Panc1 (cell line): ENCODE results near the gene TRPC5OS. TPM values are rescaled to one million over a fixed set of nuclear protein-coding genes. Genes with fewer than 3 reads are reported as not detected.

ENCODE experiments used
- ATAC-seq: fragments of 200-7000 bp; cut with Tn5 transposase; 2 replicates; pipeline ENCODE4 v1.9.1; 2020; ENCODE audit warnings: mild to moderate bottlenecking, moderate library complexity
- BruUV-seq: library from RNA; stranded (reverse); fragments of 400-500 nt; replicated peaks from 2 replicates; lab custom pipeline; 2021; lab: Mats Ljungman, UMichigan
- CTCF ChIA-PET: fragments of 300-600 bp; sonication (Branson Sonifier 250); formaldehyde crosslinking; loops from one replicate; lab custom pipeline; 2022; ENCODE audit warnings: antibody characterized with exemption; lab: Charles Lee
- POLR2A ChIA-PET: fragments of 300-600 bp; sonication (Branson Sonifier 250); formaldehyde crosslinking; loops from one replicate; lab custom pipeline; 2022; ENCODE audit warnings: antibody characterized with exemption; lab: Charles Lee
- DNase-seq: peaks from one replicate; pipeline ENCODE4 v3.0.0-alpha.2; 2010; ENCODE audit warnings: low read depth, low spot score
- H3K27ac ChIP-seq: 2 replicates; pipeline ENCODE4 v1.5.1; 2011; ENCODE audit warnings: mild to moderate bottlenecking, low read length, inconsistent platforms
- H3K27me3 ChIP-seq: fragments of 200-500 bp; sonication (Bioruptor generic); 2 replicates; pipeline ENCODE4 v1.6.0; 2014; ENCODE audit warnings: low read length, inconsistent platforms; ENCODE audit not compliant: control insufficient read depth, insufficient read depth
- H3K36me3 ChIP-seq: fragments of 200-500 bp; sonication (Bioruptor generic); 2 replicates; pipeline ENCODE4 v1.5.1; 2014; ENCODE audit warnings: inconsistent platforms, mild to moderate bottlenecking, low read length, moderate library complexity; ENCODE audit not compliant: control insufficient read depth, insufficient read depth
- H3K4me1 ChIP-seq: 2 replicates; pipeline ENCODE4 v1.5.1; 2011; ENCODE audit warnings: inconsistent platforms, mild to moderate bottlenecking, low read length, moderate library complexity; ENCODE audit not compliant: control insufficient read depth, insufficient read depth
- H3K4me3 ChIP-seq, 2 experiments: 2 replicates each; pipeline ENCODE4 v1.5.1; 2011 to 2012; ENCODE audit warnings: low read depth in 2 of 2, low read length in 2 of 2, mild to moderate bottlenecking in 2 of 2, inconsistent platforms in 1 of 2, moderate library complexity in 1 of 2
- H3K9me3 ChIP-seq: fragments of 200-500 bp; sonication (Bioruptor generic); 2 replicates; pipeline ENCODE4 v1.5.1; 2014; ENCODE audit warnings: low read depth, mild to moderate bottlenecking, inconsistent platforms, low read length, moderate library complexity; ENCODE audit not compliant: control insufficient read depth, insufficient read depth
- CTCF ChIP-seq: fragments of 450-650 bp; IDR thresholded peaks from 2 replicates; pipeline ENCODE4 v1.5.1; 2017; ENCODE audit warnings: mild to moderate bottlenecking
- POLR2AphosphoS5 ChIP-seq: IDR thresholded peaks from 2 replicates; pipeline ENCODE4 v1.6.1; 2012; ENCODE audit warnings: mild to moderate bottlenecking, low read depth, low read length, moderate library complexity
- REST ChIP-seq, 2 experiments: IDR thresholded peaks; 2 replicates each; pipeline ENCODE4 v1.6.1; 2011 to 2012; ENCODE audit warnings: low read depth in 2 of 2, control low read depth in 1 of 2, low read length in 1 of 2, mild to moderate bottlenecking in 1 of 2, moderate library complexity in 1 of 2; ENCODE audit not compliant: insufficient read depth in 1 of 2
- SIN3A ChIP-seq: IDR thresholded peaks from 2 replicates; pipeline ENCODE4 v1.6.1; 2012; ENCODE audit warnings: low read depth, mild to moderate bottlenecking, low read length, moderate library complexity, borderline replicate concordance; ENCODE audit not compliant: insufficient read depth
- TCF7L2 ChIP-seq: IDR thresholded peaks from 2 replicates; pipeline ENCODE4 v1.6.1; 2011; ENCODE audit warnings: mild to moderate bottlenecking, low read depth, low read length, inconsistent platforms
- in situ Hi-C: cut with HindIII; loops from 2 replicates; pipeline ENCODE4 v1.10.0; 2016; ENCODE audit warnings: low sequenced_read_pairs, low pct_unique_long_range_greater_than_20kb
- intact Hi-C: fragments of 100-400 bp; cut with micrococcal nuclease; formaldehyde crosslinking; loops from one replicate; pipeline ENCODE4 v1.10.0; 2022; ENCODE audit not compliant: unreplicated experiment
- total RNA-seq: library from RNA; stranded (reverse); gene quantifications from one replicate; pipeline ENCODE4 v1.2.1, GENCODE V29; 2021; ENCODE audit not compliant: unreplicated experiment

Gene TRPC5OS
- total RNA-seq, 1 experiment from 2014 or later = not detected

- H3K9me3 ChIP-seq = no peaks in the 10 kb centered on the region
- ChIA-PET POLR2A (no interaction called here), CTCF (no interaction called here)
- TF ChIP-seq REST (IDR thresholded peaks at IDR 0.05; ENCODE audit: insufficient read depth in 1 of 2, low read depth in 2 of 2, low read length in 1 of 2) (no peak), CTCF (no peak), SIN3A (no peak), TCF7L2 (no peak), POLR2AphosphoS5 (no peak)
- ATAC-seq = no peak
- H3K4me1 ChIP-seq = no peaks in the 10 kb centered on the region
- in situ Hi-C loops = no loop called here
- H3K4me3 ChIP-seq = no peak overlapping the region
- DNase-seq = no peak
- no peaks in the 10 kb centered on the region for H3K36me3 ChIP-seq
- no TSS peak for BruUV-seq
- intact Hi-C loops = no loop called here
- no peak overlapping the region for H3K27ac ChIP-seq
- no peaks in the 10 kb centered on the region for H3K27me3 ChIP-seq
These were observed 38.8 kb upstream of the TRPC5OS start for GRCh38 chrX:111837197-111837596.

GRCh38 chrX:111847491-111848133 lies 28.4 kb upstream of the TRPC5OS start:
- H3K27me3 ChIP-seq = no peaks in the 10 kb centered on the region
- ATAC-seq (no peak), DNase-seq (no peak)
- intact Hi-C loops = no loop called here
- in situ Hi-C loops = no loop called here
- BruUV-seq = no TSS peak
- ChIA-PET POLR2A (no interaction called here), CTCF (no interaction called here)
- no peaks in the 10 kb centered on the region for H3K9me3 ChIP-seq
- H3K4me1 ChIP-seq = no peaks in the 10 kb centered on the region
- no peaks in the 10 kb centered on the region for H3K36me3 ChIP-seq
- TF ChIP-seq REST (IDR thresholded peaks at IDR 0.05; ENCODE audit: insufficient read depth in 1 of 2, low read depth in 2 of 2, low read length in 1 of 2) = no peak
- no peak for TF ChIP-seq TCF7L2
- H3K27ac ChIP-seq = no peak overlapping the region
- no peak overlapping the region for H3K4me3 ChIP-seq
